Keratinocyte (primary cell): Measurements from ENCODE around the gene GRPEL2. TPM values are rescaled to one million over a fixed set of nuclear protein-coding genes. Genes with fewer than 3 reads are reported as not detected.

Source experiments
- DNase-seq: peaks from one replicate; pipeline ENCODE4 v3.0.0-alpha.2; 2011; ENCODE audit warnings: low read depth, missing footprints, low spot score
- FAIRE-seq: peaks from 2 replicates; lab custom pipeline; 2011; peaks lifted over from hg19 to GRCh38; lab: Jason Lieb, UNC
- H2AFZ ChIP-seq: 2 replicates; pipeline ENCODE4 v1.6.0; 2012; ENCODE audit warnings: low read length, control low read depth, inconsistent platforms; ENCODE audit not compliant: control insufficient read depth
- H3K27ac ChIP-seq: 2 replicates; pipeline ENCODE4 v1.5.1; 2011; ENCODE audit warnings: low read length; ENCODE audit not compliant: control insufficient read depth, insufficient read depth
- H3K27me3 ChIP-seq: 3 replicates; pipeline ENCODE4 v1.6.0; 2011; ENCODE audit warnings: low read length; ENCODE audit not compliant: control insufficient read depth, insufficient read depth; ENCODE audit errors: extremely low read depth
- H3K36me3 ChIP-seq, 2 experiments: 2 replicates in 1 of 2; 3 replicates in 1 of 2; pipeline ENCODE4 v1.5.1; 2011; ENCODE audit warnings: low read length in 2 of 2, mild to moderate bottlenecking in 1 of 2; ENCODE audit not compliant: control insufficient read depth in 2 of 2, insufficient read depth in 2 of 2; ENCODE audit errors: extremely low read depth in 1 of 2
- H3K4me1 ChIP-seq: 3 replicates; pipeline ENCODE4 v1.5.1; 2011; ENCODE audit warnings: low read length; ENCODE audit not compliant: control insufficient read depth, insufficient read depth; ENCODE audit errors: extremely low read depth
- H3K4me2 ChIP-seq: 3 replicates; pipeline ENCODE4 v1.6.0; 2011; ENCODE audit warnings: low read depth, low read length; ENCODE audit not compliant: control insufficient read depth, insufficient read depth; ENCODE audit errors: extremely low read depth
- H3K4me3 ChIP-seq, 3 experiments: fragments of 200-600 bp in 1 of 3; sonication (generic) in 1 of 3; 2 replicates in 2 of 3; 3 replicates in 1 of 3; pipeline ENCODE4 v1.5.1; 2011 to 2016; ENCODE audit warnings: low read length in 3 of 3, mild to moderate bottlenecking in 3 of 3, control low read depth in 2 of 3, inconsistent platforms in 1 of 3, low read depth in 1 of 3, mixed read lengths in 1 of 3, mixed run types in 1 of 3, moderate library complexity in 1 of 3; ENCODE audit not compliant: control insufficient read depth in 2 of 3, insufficient read depth in 2 of 3; ENCODE audit errors: extremely low read depth in 1 of 3
- H3K79me2 ChIP-seq: 2 replicates; pipeline ENCODE4 v1.6.0; 2012; ENCODE audit warnings: low read length; ENCODE audit not compliant: control insufficient read depth, insufficient read depth
- H3K9ac ChIP-seq: 3 replicates; pipeline ENCODE4 v1.6.0; 2011; ENCODE audit warnings: low read length; ENCODE audit not compliant: control insufficient read depth, insufficient read depth; ENCODE audit errors: extremely low read depth
- H3K9me1 ChIP-seq: 3 replicates; pipeline ENCODE4 v1.6.0; 2011; ENCODE audit warnings: low read length; ENCODE audit not compliant: control insufficient read depth, insufficient read depth; ENCODE audit errors: extremely low read depth
- H3K9me3 ChIP-seq: 2 replicates; pipeline ENCODE4 v1.5.1; 2012; ENCODE audit warnings: low read depth, low read length; ENCODE audit not compliant: control insufficient read depth
- H4K20me1 ChIP-seq: 3 replicates; pipeline ENCODE4 v1.6.0; 2011; ENCODE audit warnings: low read length; ENCODE audit not compliant: control insufficient read depth, insufficient read depth; ENCODE audit errors: extremely low read depth
- CTCF ChIP-seq, 3 experiments: IDR thresholded peaks in 1 of 3; conservative IDR thresholded peaks in 1 of 3; optimal IDR thresholded peaks in 1 of 3; 2 replicates in 2 of 3; 3 replicates in 1 of 3; pipeline versions ENCODE3 to v1.5.1; 2011; ENCODE audit warnings: low read length in 3 of 3, mild to moderate bottlenecking in 3 of 3, moderate library complexity in 2 of 3, control low read depth in 1 of 3, inconsistent platforms in 1 of 3; ENCODE audit not compliant: insufficient read depth in 2 of 3; ENCODE audit errors: extremely low read depth in 1 of 3
- EZH2 ChIP-seq: IDR thresholded peaks from one replicate; pipeline ENCODE4 v1.6.1; 2012; ENCODE audit warnings: inconsistent platforms, mild to moderate bottlenecking, low read length, moderate library complexity
- dilution Hi-C: fragments of 300-500 bp; cut with MboI; formaldehyde crosslinking; loops from one replicate; pipeline ENCODE4 v1.7.0; 2020; ENCODE audit warnings: low sequenced_read_pairs; ENCODE audit not compliant: extremely low pct_ligation_motif_present
- polyA plus RNA-seq, 5 experiments: library from polyadenylated mRNA; depleted of rRNA in 3 of 5; stranded (reverse) in 3 of 5; stranded (forward) in 1 of 5; unstranded in 1 of 5; fragments of >200 nt; gene quantifications; 1 replicate in 1 of 5; 2 replicates in 3 of 5; 3 replicates in 1 of 5; pipeline versions ENCODE4 v1.2.1 to v1.2.3, GENCODE V29; 2011 to 2012; ENCODE audit warnings: missing spikeins in 2 of 5, low read depth in 1 of 5, low replicate concordance in 1 of 5

Gene GRPEL2
- polyA plus RNA-seq, 1 donor (not counting 4 experiments of a cell fraction or from before 2014, with no cell fraction given) = 17.5 TPM

GRCh38 chr5:149310488-149310887, 34.8 kb upstream of the GRPEL2 start:
- no peaks in the 10 kb centered on the region for H3K4me1 ChIP-seq
- dilution Hi-C loops = no loop called here
- H3K4me3 ChIP-seq = no peak overlapping the region
- H3K36me3 ChIP-seq = peaks cover 0 to 5% of the 10 kb centered on the region in 2 experiments
- H3K27me3 ChIP-seq = no peaks in the 10 kb centered on the region
- H4K20me1 ChIP-seq = no peaks in the 10 kb centered on the region
- FAIRE-seq (no peak), DNase-seq (no peak)
- H3K79me2 ChIP-seq = no peaks in the 10 kb centered on the region
- no peak overlapping the region for H3K4me2 ChIP-seq
- H3K9ac ChIP-seq = no peak overlapping the region
- no peak overlapping the region for H3K27ac ChIP-seq
- H3K9me3 ChIP-seq = no peaks in the 10 kb centered on the region
- H2AFZ ChIP-seq = no peak overlapping the region
- no peaks in the 10 kb centered on the region for H3K9me1 ChIP-seq
- no peak for TF ChIP-seq EZH2
- TF ChIP-seq CTCF (optimal IDR thresholded peaks at IDR 0.05 in 1 of 3, IDR thresholded peaks at IDR 0.05 in 1 of 3, conservative IDR thresholded peaks at IDR 0.05 in 1 of 3; ENCODE audit: extremely low read depth in 1 of 3, insufficient read depth in 2 of 3, low read length in 3 of 3) = no peak

- DNase-seq (no peak), FAIRE-seq (no peak)
- Histone ChIP-seq H3K27me3 (no peaks in the 10 kb centered on the region), H2AFZ (no peak overlapping the region), H3K4me2 (no peak overlapping the region), H3K4me3 (no peak overlapping the region), H3K9me1 (no peaks in the 10 kb centered on the region), H3K9ac (no peak overlapping the region), H3K79me2 (no peaks in the 10 kb centered on the region), H3K9me3 (no peaks in the 10 kb centered on the region), H4K20me1 (no peaks in the 10 kb centered on the region), H3K4me1 (no peaks in the 10 kb centered on the region), H3K27ac (no peak overlapping the region), H3K36me3 (peaks cover 0 to 5% of the 10 kb centered on the region in 2 experiments)
- TF ChIP-seq CTCF (optimal IDR thresholded peaks at IDR 0.05 in 1 of 3, IDR thresholded peaks at IDR 0.05 in 1 of 3, conservative IDR thresholded peaks at IDR 0.05 in 1 of 3; ENCODE audit: extremely low read depth in 1 of 3, insufficient read depth in 2 of 3, low read length in 3 of 3) (no peak), EZH2 (no peak)
- dilution Hi-C loops = no loop called here
These were observed 34.2 kb upstream of the GRPEL2 start for GRCh38 chr5:149310947-149311658.
